RCC 7860 (cell line): Measurements from ENCODE around the gene OLFM4.

Experiments used
- DNase-seq: peaks from one replicate; pipeline ENCODE4 v3.0.0-alpha.2; 2015; ENCODE audit warnings: low spot score
- FAIRE-seq: peaks from 2 replicates; lab custom pipeline; 2012; peaks lifted over from hg19 to GRCh38; lab: Jason Lieb, UNC

Gene OLFM4

DNA sequence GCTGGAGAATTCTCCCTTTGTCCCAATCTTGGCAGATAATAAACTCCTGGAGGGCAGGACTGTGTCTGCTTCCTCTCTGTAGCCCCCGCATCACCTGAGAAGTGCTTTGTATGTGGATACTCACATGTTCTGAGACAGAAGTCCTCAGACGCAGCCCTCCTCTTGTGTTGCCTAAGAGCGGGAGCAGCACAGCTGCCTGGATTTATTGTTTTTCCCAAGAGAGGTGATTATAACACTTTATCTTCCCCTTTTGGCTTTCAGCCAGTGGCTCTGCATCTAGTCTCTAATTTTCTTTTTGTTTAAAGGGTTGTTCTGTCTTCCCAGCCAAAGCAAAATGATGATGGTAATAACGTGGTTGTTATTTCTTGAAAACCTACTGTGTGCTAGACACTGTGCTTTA, 36.1 kb downstream of the OLFM4 start:
- DNase-seq, result no peak
- no peak for FAIRE-seq

DNA sequence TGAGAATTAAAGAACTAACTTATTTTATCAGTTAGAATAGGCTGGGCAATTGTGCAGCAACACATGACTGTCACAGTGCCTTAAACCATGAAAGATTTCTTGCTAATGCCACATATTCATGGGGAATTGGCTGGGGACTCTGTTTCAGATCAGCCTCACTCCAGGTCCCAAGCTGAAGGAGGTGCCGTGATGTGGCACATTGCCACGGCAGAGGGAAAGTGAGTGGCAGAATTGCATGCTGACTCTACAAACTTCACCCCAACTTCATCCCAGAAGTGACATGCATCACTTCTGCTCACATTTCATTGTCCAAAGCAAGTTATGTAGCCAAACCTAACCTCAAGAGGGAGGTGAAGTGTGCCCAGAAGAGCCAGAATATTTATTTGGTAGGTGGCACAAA, 37.8 kb downstream of the OLFM4 start:
- no peak for FAIRE-seq
- DNase-seq, result no peak

GRCh38 chr13:53068585-53069520, 40.2 kb downstream of the OLFM4 start:
- FAIRE-seq (no peak), DNase-seq (no peak)

DNA sequence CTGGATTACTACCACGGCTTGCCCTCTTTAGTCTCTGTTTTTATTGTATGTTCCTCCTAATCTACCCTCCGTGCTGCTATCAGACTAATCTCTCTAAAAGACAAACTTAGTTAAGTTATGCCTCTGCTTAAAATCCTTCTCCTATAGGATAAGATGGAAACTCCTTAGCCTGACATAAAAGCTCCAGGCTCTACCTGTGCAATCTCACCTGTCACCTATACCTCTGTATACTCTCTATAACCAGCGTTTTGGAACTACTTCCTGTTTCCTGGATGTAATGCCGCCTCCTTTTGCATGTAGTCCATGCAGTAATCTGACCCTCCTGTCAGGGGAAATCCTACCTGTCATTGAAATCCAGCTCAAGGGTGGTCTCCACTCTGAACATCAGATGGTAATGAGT, 41.2 kb downstream of the OLFM4 start:
- FAIRE-seq, result no peak
- DNase-seq, result no peak

- DNase-seq (no peak), FAIRE-seq (no peak)
These were observed 45.1 kb downstream of the OLFM4 start for GRCh38 chr13:53073711-53074110.

- DNase-seq, result no peak
- no peak for FAIRE-seq
These were observed 45.5 kb downstream of the OLFM4 start for GRCh38 chr13:53074114-53074513.

DNA sequence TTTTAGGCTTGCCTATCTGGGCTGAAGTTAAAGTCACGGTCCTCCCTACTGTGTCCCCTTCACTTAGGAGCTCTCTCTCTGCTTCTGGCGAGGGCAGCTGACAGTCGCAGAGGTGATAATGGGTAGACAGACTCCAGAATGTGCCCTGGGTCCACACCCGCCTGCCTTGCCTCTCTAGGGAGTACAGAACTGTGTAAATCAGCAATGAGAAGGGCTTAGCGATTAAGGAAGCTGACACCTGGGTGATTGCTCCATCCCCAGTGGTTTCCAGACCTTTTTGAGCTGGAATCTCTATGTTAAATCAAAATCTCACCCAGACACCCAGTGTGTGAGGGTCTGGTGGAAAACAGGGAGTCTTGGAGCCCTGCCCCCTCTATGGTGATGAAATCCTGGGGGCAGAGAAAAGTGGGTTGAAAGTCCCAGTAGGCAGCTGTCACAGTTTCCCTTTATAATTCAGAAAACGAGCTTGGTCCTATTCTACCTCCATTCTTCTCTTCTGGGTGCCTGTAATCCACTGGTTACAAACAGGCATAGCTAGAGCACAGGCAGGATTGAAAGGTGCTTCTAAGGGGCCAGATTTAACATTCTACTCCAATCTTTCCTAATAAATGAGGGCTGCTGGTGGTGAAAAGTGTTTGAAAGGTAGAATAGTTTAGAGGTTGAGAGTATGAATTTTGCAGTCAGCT, 46.9 kb downstream of the OLFM4 start:
- no peak for FAIRE-seq
- no peak for DNase-seq

- DNase-seq (no peak), FAIRE-seq (no peak)
These were observed 51.1 kb downstream of the OLFM4 start for GRCh38 chr13:53079691-53080090.

GRCh38 chr13:53088871-53089270, 60.3 kb downstream of the OLFM4 start:
- no peak for FAIRE-seq
- no peak for DNase-seq

GRCh38 chr13:53089951-53090350, 61.3 kb downstream of the OLFM4 start:
- no peak for FAIRE-seq
- no peak for DNase-seq

DNA sequence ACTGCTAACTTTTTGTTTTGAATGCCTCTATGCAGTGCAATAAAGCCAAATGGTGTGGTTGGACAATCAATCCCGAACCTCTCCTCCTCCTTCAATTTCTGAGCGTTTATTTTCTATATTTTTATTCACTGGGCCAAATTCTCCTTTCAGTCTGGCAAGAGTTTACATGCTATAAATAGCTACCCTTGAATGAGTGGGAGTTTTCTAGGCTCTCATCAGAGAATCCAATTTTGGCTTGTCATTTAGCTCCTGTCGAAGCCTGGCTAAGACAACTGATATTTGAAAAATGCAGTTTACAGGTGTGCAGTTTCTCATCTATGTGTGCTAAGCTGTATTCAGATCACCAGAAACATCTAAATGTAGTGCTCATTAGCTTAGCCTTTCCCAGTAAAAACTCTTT, 61.8 kb downstream of the OLFM4 start:
- DNase-seq (no peak), FAIRE-seq (no peak)

DNA sequence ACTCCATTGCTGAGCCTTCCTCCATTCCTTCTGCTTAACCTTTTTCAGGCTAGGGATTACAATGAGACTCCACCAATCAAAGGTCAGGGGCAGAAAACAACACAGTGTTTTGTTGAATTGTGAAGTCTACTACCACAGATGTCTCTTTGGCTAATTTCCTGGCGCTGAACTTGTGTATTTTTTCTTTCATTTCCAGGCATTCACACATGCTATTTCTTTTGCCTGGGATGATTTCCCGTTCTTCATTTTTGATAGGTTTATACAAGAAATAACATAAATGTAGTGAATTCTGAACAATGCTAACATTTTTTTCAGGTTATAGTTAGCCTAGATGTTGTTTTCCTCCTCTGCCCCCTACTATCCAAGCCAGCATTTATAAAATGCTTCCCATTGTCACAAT, 64.3 kb downstream of the OLFM4 start:
- FAIRE-seq (no peak), DNase-seq (no peak)

- no peak for DNase-seq
- FAIRE-seq, result no peak
These were observed 69.8 kb downstream of the OLFM4 start for GRCh38 chr13:53098455-53098854.

- no peak for DNase-seq
- FAIRE-seq, result no peak
These were observed 71.9 kb downstream of the OLFM4 start for GRCh38 chr13:53100394-53101063.
